ENCODE data around the gene CAMK1D.

DNA sequence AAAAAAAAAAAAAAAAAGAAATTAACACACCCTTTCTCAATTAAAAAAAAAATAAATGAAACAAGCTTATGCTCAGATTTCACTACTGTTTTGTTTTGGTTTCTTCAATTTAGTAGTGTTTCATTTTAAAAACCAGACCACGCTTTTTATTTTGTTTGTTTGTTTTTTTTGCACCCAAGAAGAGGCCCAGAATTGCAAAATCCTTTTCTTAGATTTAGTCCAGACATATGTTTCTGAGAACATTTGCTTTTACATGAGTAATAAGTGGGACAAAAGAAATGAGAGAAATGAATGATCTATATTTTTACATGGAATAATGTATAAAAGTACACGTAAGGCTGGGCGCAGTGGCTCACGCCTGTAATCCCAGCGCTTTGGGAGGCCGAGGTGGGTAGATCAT is 34.5 kb upstream of the CAMK1D start:
- TF ChIP-seq POLR2A (IDR thresholded peaks at IDR 0.05) (no peak), POLR2AphosphoS5 (IDR thresholded peaks at IDR 0.05) (no peak), EP300 (IDR thresholded peaks at IDR 0.05) (no peak)
- TF ChIP-seq, protein P1, sequence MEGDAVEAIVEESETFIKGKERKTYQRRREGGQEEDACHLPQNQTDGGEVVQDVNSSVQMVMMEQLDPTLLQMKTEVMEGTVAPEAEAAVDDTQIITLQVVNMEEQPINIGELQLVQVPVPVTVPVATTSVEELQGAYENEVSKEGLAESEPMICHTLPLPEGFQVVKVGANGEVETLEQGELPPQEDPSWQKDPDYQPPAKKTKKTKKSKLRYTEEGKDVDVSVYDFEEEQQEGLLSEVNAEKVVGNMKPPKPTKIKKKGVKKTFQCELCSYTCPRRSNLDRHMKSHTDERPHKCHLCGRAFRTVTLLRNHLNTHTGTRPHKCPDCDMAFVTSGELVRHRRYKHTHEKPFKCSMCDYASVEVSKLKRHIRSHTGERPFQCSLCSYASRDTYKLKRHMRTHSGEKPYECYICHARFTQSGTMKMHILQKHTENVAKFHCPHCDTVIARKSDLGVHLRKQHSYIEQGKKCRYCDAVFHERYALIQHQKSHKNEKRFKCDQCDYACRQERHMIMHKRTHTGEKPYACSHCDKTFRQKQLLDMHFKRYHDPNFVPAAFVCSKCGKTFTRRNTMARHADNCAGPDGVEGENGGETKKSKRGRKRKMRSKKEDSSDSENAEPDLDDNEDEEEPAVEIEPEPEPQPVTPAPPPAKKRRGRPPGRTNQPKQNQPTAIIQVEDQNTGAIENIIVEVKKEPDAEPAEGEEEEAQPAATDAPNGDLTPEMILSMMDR (IDR thresholded peaks at IDR 0.05): no peak

Data from stomach (tissue), 4 donors.